CD4-positive, CD25-positive, alpha-beta regulatory T cell (primary cell): Measurements from ENCODE around the gene SH3TC1. TPM values are rescaled to one million over a fixed set of nuclear protein-coding genes. Genes with fewer than 3 reads are reported as not detected.

Experiments used
- ATAC-seq, 2 donors: fragments of 150-1000 bp; cut with Tn5 transposase; one replicate each; pipeline ENCODE4 v1.10.0; 2021; ENCODE audit warnings: low read depth in 2 of 2, moderate number of reproducible peaks in 2 of 2, moderate library complexity in 1 of 2
- DNase-seq, 3 donors: peaks; one replicate each; pipeline versions ENCODE4 v3.0.0 to v3.0.0-alpha.2; 2012 to 2022; ENCODE audit warnings: mixed read lengths in 1 of 3
- H3K27ac ChIP-seq: one replicate; pipeline ENCODE4 v1.7.0; 2013; ENCODE audit warnings: mild to moderate bottlenecking, low read length; ENCODE audit not compliant: insufficient read depth, poor library complexity, severe bottlenecking
- H3K27me3 ChIP-seq: one replicate; pipeline ENCODE4 v1.7.0; 2013; ENCODE audit warnings: low read length; ENCODE audit not compliant: control insufficient read depth, insufficient read depth
- H3K36me3 ChIP-seq: one replicate; pipeline ENCODE4 v1.7.0; 2013; ENCODE audit warnings: mild to moderate bottlenecking, low read length, moderate library complexity; ENCODE audit not compliant: control insufficient read depth, insufficient read depth
- H3K4me1 ChIP-seq: 2 replicates; pipeline ENCODE4 v1.7.0; 2013; ENCODE audit warnings: mild to moderate bottlenecking, low read length; ENCODE audit not compliant: insufficient read depth, control insufficient read depth, poor library complexity, severe bottlenecking
- H3K4me3 ChIP-seq: one replicate; pipeline ENCODE4 v1.7.0; 2013; ENCODE audit warnings: low read depth, mild to moderate bottlenecking, low read length, moderate library complexity
- H3K9me3 ChIP-seq, 2 experiments: 1 replicate in 1 of 2; 2 replicates in 1 of 2; pipeline ENCODE4 v1.7.0; 2013; ENCODE audit warnings: low read length in 2 of 2, mild to moderate bottlenecking in 1 of 2, moderate library complexity in 1 of 2; ENCODE audit not compliant: control insufficient read depth in 2 of 2
- H3K27ac Mint-ChIP-seq, 3 donors: one replicate each; pipeline ENCODE4 v1.8.0; 2020 to 2022; ENCODE audit warnings: mild to moderate bottlenecking in 3 of 3, mixed read lengths in 3 of 3, moderate library complexity in 2 of 3
- H3K27me3 Mint-ChIP-seq: one replicate; pipeline ENCODE4 v1.8.0; 2022; ENCODE audit warnings: mild to moderate bottlenecking, mixed read lengths
- H3K36me3 Mint-ChIP-seq: one replicate; pipeline ENCODE4 v1.8.0; 2020; ENCODE audit warnings: mixed read lengths
- H3K4me1 Mint-ChIP-seq, 4 donors: one replicate each; pipeline ENCODE4 v1.8.0; 2020 to 2022; ENCODE audit warnings: mixed read lengths in 4 of 4, mild to moderate bottlenecking in 1 of 4
- H3K4me3 Mint-ChIP-seq, 4 donors: one replicate each; pipeline ENCODE4 v1.8.0; 2020 to 2022; ENCODE audit warnings: mild to moderate bottlenecking in 4 of 4, mixed read lengths in 4 of 4, moderate library complexity in 3 of 4
- H3K9me3 Mint-ChIP-seq, 7 donors: one replicate each; pipeline ENCODE4 v1.8.0; 2020 to 2022; ENCODE audit warnings: mixed read lengths in 7 of 7, mild to moderate bottlenecking in 3 of 7, moderate library complexity in 2 of 7
- polyA plus RNA-seq, 4 donors: library from polyadenylated mRNA; unstranded; fragments of 300-500 nt; fragmentation: Illumina TruSeq; gene quantifications; one replicate each; pipeline ENCODE4 v1.2.3, GENCODE V29; 2021
- total RNA-seq: library from RNA; stranded (reverse); gene quantifications from one replicate; pipeline ENCODE4 v1.2.3, GENCODE V29; 2022

SH3TC1 gene
- total and polyA plus RNA-seq, 5 donors from 2014 or later: 10.6 to 125 (median 15.4) TPM

- ATAC-seq: no peak
- H3K4me1 Mint-ChIP-seq: peaks cover 0 to 11% (median 3%) of the 10 kb centered on the region in 4 donors
- H3K4me1 ChIP-seq: peaks cover 7% of the 10 kb centered on the region
- H3K9me3 Mint-ChIP-seq: peaks cover 0 to 14% (median 2%) of the 10 kb centered on the region in 7 donors
- H3K36me3 Mint-ChIP-seq: no peaks in the 10 kb centered on the region
- no peak overlapping the region for H3K27ac ChIP-seq
- H3K27me3 ChIP-seq: no peaks in the 10 kb centered on the region
- H3K9me3 ChIP-seq: peaks cover 9 to 18% of the 10 kb centered on the region in 2 experiments
- H3K4me3 ChIP-seq: no peak overlapping the region
- H3K27ac Mint-ChIP-seq: peak overlapping the region in 1 of 3 donors; percentile 40
- H3K27me3 Mint-ChIP-seq: peaks cover 15% of the 10 kb centered on the region
- H3K4me3 Mint-ChIP-seq: peak overlapping the region in 1 of 4 donors; percentile 56
- no peak for DNase-seq
- no peaks in the 10 kb centered on the region for H3K36me3 ChIP-seq
Observed at GRCh38 chr4:8171266-8171665, 27.8 kb upstream of the SH3TC1 start.

- H3K9me3 Mint-ChIP-seq: peaks cover 0 to 14% (median 2%) of the 10 kb centered on the region in 7 donors
- DNase-seq (peak in 1 of 3 donors; percentile 31), ATAC-seq (peak; percentile 33 to 59)
- no peaks in the 10 kb centered on the region for H3K36me3 ChIP-seq
- H3K36me3 Mint-ChIP-seq: no peaks in the 10 kb centered on the region
- H3K9me3 ChIP-seq: peaks cover 9 to 18% of the 10 kb centered on the region in 2 experiments
- H3K27me3 ChIP-seq: no peaks in the 10 kb centered on the region
- H3K27ac ChIP-seq: no peak overlapping the region
- H3K4me1 Mint-ChIP-seq: peaks cover 0 to 11% (median 5%) of the 10 kb centered on the region in 4 donors
- H3K27me3 Mint-ChIP-seq: peaks cover 12% of the 10 kb centered on the region
- peak overlapping the region in 1 of 3 donors; percentile 40 for H3K27ac Mint-ChIP-seq
- H3K4me3 ChIP-seq: no peak overlapping the region
- peak overlapping the region in 1 of 4 donors; percentile 57 for H3K4me3 Mint-ChIP-seq
- H3K4me1 ChIP-seq: peaks cover 7% of the 10 kb centered on the region
Observed at GRCh38 chr4:8171984-8172924, 26.8 kb upstream of the SH3TC1 start.

- H3K4me1 ChIP-seq: peaks cover 7% of the 10 kb centered on the region
- ATAC-seq: no peak
- no peak overlapping the region for H3K4me3 Mint-ChIP-seq
Observed at GRCh38 chr4:8173492-8174242, 25.4 kb upstream of the SH3TC1 start.

GRCh38 chr4:8174970-8175369 is 24.1 kb upstream of the SH3TC1 start:
- H3K4me1 Mint-ChIP-seq: peaks cover 0 to 11% (median 5%) of the 10 kb centered on the region in 4 donors
- peaks cover 7% of the 10 kb centered on the region for H3K4me1 ChIP-seq
- H3K36me3 ChIP-seq: no peaks in the 10 kb centered on the region
- H3K27me3 ChIP-seq: no peaks in the 10 kb centered on the region
- no peaks in the 10 kb centered on the region for H3K9me3 Mint-ChIP-seq
- peak overlapping the region in 1 of 4 donors; percentile 47 for H3K4me3 Mint-ChIP-seq
- no peak for ATAC-seq
- H3K27ac ChIP-seq: no peak overlapping the region
- peaks cover 4% of the 10 kb centered on the region for H3K27me3 Mint-ChIP-seq
- no peaks in the 10 kb centered on the region for H3K9me3 ChIP-seq
- H3K27ac Mint-ChIP-seq: no peak overlapping the region
- no peak for DNase-seq
- no peak overlapping the region for H3K4me3 ChIP-seq
- no peaks in the 10 kb centered on the region for H3K36me3 Mint-ChIP-seq

More at GRCh38 chr4:8173492-8174242, 25.4 kb upstream of the SH3TC1 start:
- Histone ChIP-seq H3K27ac (no peak overlapping the region), H3K27me3 (no peaks in the 10 kb centered on the region), H3K9me3 (peaks cover 2 to 8% of the 10 kb centered on the region in 2 experiments), H3K36me3 (no peaks in the 10 kb centered on the region), H3K4me3 (no peak overlapping the region)
- Mint-ChIP-seq H3K36me3 (no peaks in the 10 kb centered on the region), H3K9me3 (peaks cover 0 to 3% (median 0%) of the 10 kb centered on the region in 7 donors), H3K4me1 (peaks cover 0 to 11% (median 5%) of the 10 kb centered on the region in 4 donors), H3K27me3 (peaks cover 8% of the 10 kb centered on the region), H3K27ac (no peak overlapping the region)
- no peak for DNase-seq

GRCh38 chr4:8175686-8176085 is 23.4 kb upstream of the SH3TC1 start:
- Histone ChIP-seq H3K4me1 (peaks cover 7% of the 10 kb centered on the region), H3K4me3 (no peak overlapping the region), H3K9me3 (no peaks in the 10 kb centered on the region), H3K27me3 (no peaks in the 10 kb centered on the region), H3K27ac (no peak overlapping the region), H3K36me3 (no peaks in the 10 kb centered on the region)
- ATAC-seq (no peak), DNase-seq (no peak)
- Mint-ChIP-seq H3K9me3 (no peaks in the 10 kb centered on the region), H3K4me1 (peaks cover 0 to 11% (median 5%) of the 10 kb centered on the region in 4 donors), H3K4me3 (no peak overlapping the region), H3K27ac (no peak overlapping the region), H3K27me3 (peaks cover 4% of the 10 kb centered on the region), H3K36me3 (no peaks in the 10 kb centered on the region)

GRCh38 chr4:8176547-8177399 is 22.3 kb upstream of the SH3TC1 start:
- H3K27ac ChIP-seq: no peak overlapping the region
- no peaks in the 10 kb centered on the region for H3K9me3 ChIP-seq
- Mint-ChIP-seq H3K27ac (no peak overlapping the region), H3K4me1 (peaks cover 0 to 8% (median 3%) of the 10 kb centered on the region in 4 donors), H3K27me3 (peaks cover 4% of the 10 kb centered on the region), H3K9me3 (no peaks in the 10 kb centered on the region), H3K36me3 (no peaks in the 10 kb centered on the region), H3K4me3 (no peak overlapping the region)
- H3K4me3 ChIP-seq: no peak overlapping the region
- peak in 2 of 3 donors; percentile 49 to 57 for DNase-seq
- no peaks in the 10 kb centered on the region for H3K27me3 ChIP-seq
- ATAC-seq: peak; percentile 77 to 78
- no peaks in the 10 kb centered on the region for H3K36me3 ChIP-seq
- H3K4me1 ChIP-seq: peaks cover 6% of the 10 kb centered on the region

GRCh38 chr4:8177552-8177951 is 21.5 kb upstream of the SH3TC1 start:
- Histone ChIP-seq H3K27ac (no peak overlapping the region), H3K9me3 (no peaks in the 10 kb centered on the region), H3K4me1 (no peaks in the 10 kb centered on the region), H3K4me3 (no peak overlapping the region), H3K36me3 (no peaks in the 10 kb centered on the region), H3K27me3 (no peaks in the 10 kb centered on the region)
- Mint-ChIP-seq H3K4me1 (peaks cover 0 to 3% (median 0%) of the 10 kb centered on the region in 4 donors), H3K9me3 (no peaks in the 10 kb centered on the region), H3K27ac (no peak overlapping the region), H3K36me3 (no peaks in the 10 kb centered on the region), H3K27me3 (peaks cover under 1% of the 10 kb centered on the region), H3K4me3 (no peak overlapping the region)
- ATAC-seq (no peak), DNase-seq (no peak)
